Measurements from ENCODE around the gene USP47.

GRCh38 chr11:11827272-11827671 is 14.5 kb upstream of the USP47 start:
- TF ChIP-seq CTCF (IDR thresholded peaks at IDR 0.05), result no peak
- TF ChIP-seq POLR2A (IDR thresholded peaks at IDR 0.05), result no peak

Data from thyroid gland (tissue), 4 donors.